ENCODE measurements around the gene CDT1.

Gene CDT1

GRCh38 chr16:88755745-88756443 is 47.7 kb upstream of the CDT1 start:
- no peaks in the 10 kb centered on the region for H4K20me1 ChIP-seq (ENCODE audit: low read depth, low read length)
- no peaks in the 10 kb centered on the region for H3K79me2 ChIP-seq (ENCODE audit: insufficient read depth, low read length)
- H3K9me2 ChIP-seq (replicated peaks; ENCODE audit: insufficient read depth, low read length): no peaks in the 10 kb centered on the region
- no peak overlapping the region for H3K27ac ChIP-seq (ENCODE audit: low read depth, low read length)
- H3K4me3 ChIP-seq (ENCODE audit: insufficient read depth, low read length, poor library complexity, severe bottlenecking): no peak overlapping the region
- no peaks in the 10 kb centered on the region for H3F3A ChIP-seq (ENCODE audit: insufficient read depth)
- H3K27me3 ChIP-seq (ENCODE audit: low read length): no peaks in the 10 kb centered on the region
- no peak overlapping the region for H3K4me2 ChIP-seq (ENCODE audit: low read depth, low read length, poor library complexity, severe bottlenecking)
- no peak overlapping the region for H2AFZ ChIP-seq (ENCODE audit: low read depth, low read length, severe bottlenecking)
- no peaks in the 10 kb centered on the region for H3K36me3 ChIP-seq (ENCODE audit: low read length)
- no peaks in the 10 kb centered on the region for H3K9me3 ChIP-seq (ENCODE audit: insufficient read depth, low read length)
- H3K9ac ChIP-seq (ENCODE audit: low read length): no peak overlapping the region
- TF ChIP-seq EZH2phosphoT487 (conservative IDR thresholded peaks at IDR 0.05; ENCODE audit: low read length): no peak
- no peak for TF ChIP-seq CTCF (IDR thresholded peaks at IDR 0.05; ENCODE audit: insufficient read depth, low read length, poor library complexity, severe bottlenecking)

- Histone ChIP-seq H4K20me1 (ENCODE audit: low read depth, low read length) (no peaks in the 10 kb centered on the region), H3K4me3 (ENCODE audit: insufficient read depth, low read length, poor library complexity, severe bottlenecking) (no peak overlapping the region), H3K36me3 (ENCODE audit: low read length) (no peaks in the 10 kb centered on the region), H3K9me3 (ENCODE audit: insufficient read depth, low read length) (no peaks in the 10 kb centered on the region), H3K79me2 (ENCODE audit: insufficient read depth, low read length) (no peaks in the 10 kb centered on the region), H3K4me2 (ENCODE audit: low read depth, low read length, poor library complexity, severe bottlenecking) (no peak overlapping the region), H3K27ac (ENCODE audit: low read depth, low read length) (no peak overlapping the region), H3F3A (ENCODE audit: insufficient read depth) (no peaks in the 10 kb centered on the region), H3K9me2 (replicated peaks; ENCODE audit: insufficient read depth, low read length) (no peaks in the 10 kb centered on the region), H3K27me3 (ENCODE audit: low read length) (no peaks in the 10 kb centered on the region), H2AFZ (ENCODE audit: low read depth, low read length, severe bottlenecking) (no peak overlapping the region), H3K9ac (ENCODE audit: low read length) (no peak overlapping the region)
- no peak for TF ChIP-seq CTCF (IDR thresholded peaks at IDR 0.05; ENCODE audit: insufficient read depth, low read length, poor library complexity, severe bottlenecking)
- no peak for TF ChIP-seq EZH2phosphoT487 (conservative IDR thresholded peaks at IDR 0.05; ENCODE audit: low read length)
These were observed 45.2 kb upstream of the CDT1 start for GRCh38 chr16:88758227-88758943.

- Histone ChIP-seq H3K36me3 (ENCODE audit: low read length) (no peaks in the 10 kb centered on the region), H4K20me1 (ENCODE audit: low read depth, low read length) (no peaks in the 10 kb centered on the region), H3F3A (ENCODE audit: insufficient read depth) (no peaks in the 10 kb centered on the region), H3K4me3 (ENCODE audit: insufficient read depth, low read length, poor library complexity, severe bottlenecking) (no peak overlapping the region), H3K27me3 (ENCODE audit: low read length) (no peaks in the 10 kb centered on the region), H3K27ac (ENCODE audit: low read depth, low read length) (no peak overlapping the region), H3K9me3 (ENCODE audit: insufficient read depth, low read length) (no peaks in the 10 kb centered on the region), H3K4me2 (ENCODE audit: low read depth, low read length, poor library complexity, severe bottlenecking) (no peak overlapping the region), H3K9ac (ENCODE audit: low read length) (no peak overlapping the region), H3K79me2 (ENCODE audit: insufficient read depth, low read length) (no peaks in the 10 kb centered on the region), H2AFZ (ENCODE audit: low read depth, low read length, severe bottlenecking) (no peak overlapping the region), H3K9me2 (replicated peaks; ENCODE audit: insufficient read depth, low read length) (no peaks in the 10 kb centered on the region)
- no peak for TF ChIP-seq EZH2phosphoT487 (conservative IDR thresholded peaks at IDR 0.05; ENCODE audit: low read length)
- no peak for TF ChIP-seq CTCF (IDR thresholded peaks at IDR 0.05; ENCODE audit: insufficient read depth, low read length, poor library complexity, severe bottlenecking)
These were observed 44.7 kb upstream of the CDT1 start for GRCh38 chr16:88758944-88759244.
